Esophagus (tissue), 2 donors: Measurements from ENCODE around the gene TMEM131. TPM values are rescaled to one million over a fixed set of nuclear protein-coding genes. Genes with fewer than 3 reads are reported as not detected.

Source experiments
- H3K27ac ChIP-seq, 2 donors: one replicate each; pipeline ENCODE4 v1.5.1; 2013; ENCODE audit warnings: low read depth in 2 of 2, mild to moderate bottlenecking in 2 of 2, inconsistent platforms in 1 of 2, low read length in 1 of 2, moderate library complexity in 1 of 2
- H3K27me3 ChIP-seq, 2 donors: one replicate each; pipeline ENCODE4 v1.6.1; 2013; ENCODE audit warnings: low read length in 2 of 2, control low read depth in 1 of 2, mild to moderate bottlenecking in 1 of 2; ENCODE audit not compliant: insufficient read depth in 2 of 2, control insufficient read depth in 1 of 2
- H3K36me3 ChIP-seq, 2 donors: one replicate each; pipeline ENCODE4 v1.6.1; 2013; ENCODE audit warnings: low read length in 1 of 2; ENCODE audit not compliant: control insufficient read depth in 2 of 2, insufficient read depth in 2 of 2
- H3K4me1 ChIP-seq, 2 donors: one replicate each; pipeline ENCODE4 v1.6.1; 2013; ENCODE audit warnings: low read length in 1 of 2; ENCODE audit not compliant: control insufficient read depth in 2 of 2, insufficient read depth in 2 of 2
- H3K4me3 ChIP-seq, 2 donors: one replicate each; pipeline ENCODE4 v1.5.1; 2013; ENCODE audit warnings: low read length in 2 of 2, mild to moderate bottlenecking in 2 of 2, low read depth in 1 of 2, moderate library complexity in 1 of 2
- H3K9me3 ChIP-seq, 2 donors: one replicate each; pipeline ENCODE4 v1.6.1; 2013; ENCODE audit warnings: mild to moderate bottlenecking in 2 of 2, low read depth in 1 of 2, low read length in 1 of 2, moderate library complexity in 1 of 2; ENCODE audit not compliant: control insufficient read depth in 2 of 2, insufficient read depth in 1 of 2
- WGBS, 2 donors: extraction: QIAGEN DNeasy Blood & Tissue Kit; methylation state at CpG; one replicate each; pipeline ENCODE4 v1.1.7; 2013; 5-methylcytosine and 5-hydroxymethylcytosine counted together
- polyA plus RNA-seq, 2 donors: library from polyadenylated mRNA; stranded (reverse); fragments of 200-250 nt; gene quantifications; one replicate each; pipeline ENCODE4 v1.2.3, GENCODE V29; 2013
- donor health status: healthy with polysubstance abuse.
- donor health status: Bipolar disorder and iron deficiency.

Gene TMEM131
- polyA plus RNA-seq, 2 donors: 9.3 to 9.9 TPM

DNA sequence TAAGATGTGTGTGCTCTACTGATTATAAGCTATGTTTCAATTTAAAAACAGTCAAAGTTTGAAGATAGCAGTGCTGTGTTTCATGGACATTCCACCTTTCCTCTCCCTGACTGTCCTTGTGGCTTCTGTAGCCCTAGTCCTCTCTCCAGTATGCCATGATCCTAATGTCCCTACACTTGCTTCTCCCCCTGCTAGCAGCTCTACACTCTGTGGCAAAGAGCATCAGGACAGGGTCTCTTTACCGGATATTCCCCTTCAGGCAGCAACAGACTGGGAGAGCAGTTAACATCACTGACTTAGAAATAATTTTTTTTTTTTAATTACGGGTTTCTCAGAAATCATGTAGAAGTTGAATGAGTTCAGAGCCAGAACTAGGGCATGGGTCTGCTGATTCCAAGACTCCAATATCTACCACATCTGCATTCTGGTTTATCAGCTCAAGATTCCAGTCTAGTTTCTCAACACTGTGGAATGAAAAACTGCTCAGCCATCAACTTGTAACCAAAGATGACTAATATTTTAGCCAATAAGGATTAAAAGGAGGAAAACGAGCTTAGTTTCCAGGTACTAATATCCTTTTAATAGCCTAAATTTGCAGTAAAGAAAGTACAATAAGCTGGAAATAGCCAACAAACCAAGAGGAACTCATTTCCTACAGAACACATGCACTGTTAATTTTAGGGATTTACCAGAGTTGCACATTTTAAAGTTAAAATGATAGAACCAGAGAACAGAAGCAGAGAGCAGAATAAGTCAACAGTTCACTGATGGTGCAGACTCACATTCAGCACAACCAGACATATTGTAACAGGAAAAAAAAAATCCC lies 45.2 kb downstream of the TMEM131 start:
- Histone ChIP-seq H3K36me3 (no peaks in the 10 kb centered on the region), H3K4me3 (no peak overlapping the region), H3K27me3 (no peaks in the 10 kb centered on the region), H3K9me3 (no peaks in the 10 kb centered on the region), H3K4me1 (peaks cover 0 to 2% of the 10 kb centered on the region in 2 donors), H3K27ac (no peak overlapping the region)
- 62 to 72% methylated on average over 3 of the region's 3 CpGs for WGBS, 2 donors

DNA sequence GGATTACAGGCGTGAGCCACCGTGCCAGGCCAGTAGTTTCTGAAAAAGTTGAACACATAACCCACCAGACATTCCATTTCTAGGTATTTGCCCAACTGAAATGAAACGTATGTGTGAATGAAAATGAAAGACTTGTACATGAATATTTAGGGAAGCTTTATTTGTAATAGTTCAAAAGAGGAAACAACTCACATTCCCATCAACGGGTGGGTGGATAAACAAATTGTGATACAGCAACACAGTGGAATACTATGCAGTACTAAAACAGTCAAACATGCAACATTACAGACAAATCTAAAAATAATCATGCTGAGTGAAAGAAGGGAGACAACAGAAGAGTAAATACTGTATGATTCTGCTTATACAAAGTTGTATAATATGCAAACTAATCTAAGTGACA lies 46.8 kb downstream of the TMEM131 start:
- Histone ChIP-seq H3K4me3 (no peak overlapping the region), H3K36me3 (no peaks in the 10 kb centered on the region), H3K27me3 (no peaks in the 10 kb centered on the region), H3K9me3 (no peaks in the 10 kb centered on the region), H3K27ac (no peak overlapping the region), H3K4me1 (peaks cover 0 to 2% of the 10 kb centered on the region in 2 donors)
- WGBS, 2 donors: 77 to 91% methylated on average over 4 of the region's 4 CpGs

DNA sequence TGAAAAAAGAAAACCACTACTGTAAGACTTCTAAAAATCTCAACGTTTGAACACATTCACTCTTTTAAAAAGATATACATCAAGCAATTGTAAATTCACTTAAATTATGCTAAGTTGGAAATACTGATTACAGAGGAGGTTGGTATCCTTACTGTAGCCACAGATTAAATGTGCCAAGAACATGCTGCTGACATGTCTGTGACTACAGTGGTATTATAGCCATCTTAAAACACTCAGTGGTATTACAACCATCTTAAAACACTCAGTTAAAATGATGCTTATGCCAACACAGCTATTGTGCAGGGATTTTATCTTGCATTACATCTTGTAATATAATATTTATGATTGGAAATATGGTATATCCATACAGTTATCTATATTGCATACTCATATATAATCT lies 50.0 kb downstream of the TMEM131 start:
- WGBS, 2 donors: 26 to 34% methylated on average over 1 of the region's 1 CpG
- Histone ChIP-seq H3K27ac (no peak overlapping the region), H3K4me1 (peaks cover 0 to 2% of the 10 kb centered on the region in 2 donors), H3K4me3 (no peak overlapping the region), H3K27me3 (no peaks in the 10 kb centered on the region), H3K36me3 (no peaks in the 10 kb centered on the region), H3K9me3 (no peaks in the 10 kb centered on the region)

DNA sequence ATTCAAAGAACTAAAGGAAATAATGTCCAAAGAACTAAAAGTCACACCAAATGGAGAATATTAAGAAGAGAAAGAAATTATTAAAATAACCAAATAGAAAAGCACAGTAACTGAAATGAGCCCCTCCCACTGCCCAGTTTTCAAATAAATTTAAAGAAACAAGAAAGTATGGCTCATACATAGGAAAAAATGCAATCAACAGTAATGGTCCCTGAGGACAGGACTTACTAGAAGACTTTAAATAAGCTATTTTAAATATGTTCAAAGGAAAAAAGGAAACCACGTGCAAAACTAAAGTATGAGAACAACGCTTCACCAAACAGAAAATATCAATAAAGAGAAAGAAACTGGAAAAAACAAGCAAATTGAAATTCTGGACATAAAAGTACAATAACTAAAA lies 58.9 kb downstream of the TMEM131 start:
- WGBS, 2 donors: 76 to 77% methylated on average over 2 of the region's 2 CpGs
- Histone ChIP-seq H3K4me1 (no peaks in the 10 kb centered on the region), H3K27me3 (no peaks in the 10 kb centered on the region), H3K4me3 (no peak overlapping the region), H3K9me3 (no peaks in the 10 kb centered on the region), H3K36me3 (no peaks in the 10 kb centered on the region), H3K27ac (no peak overlapping the region)

DNA sequence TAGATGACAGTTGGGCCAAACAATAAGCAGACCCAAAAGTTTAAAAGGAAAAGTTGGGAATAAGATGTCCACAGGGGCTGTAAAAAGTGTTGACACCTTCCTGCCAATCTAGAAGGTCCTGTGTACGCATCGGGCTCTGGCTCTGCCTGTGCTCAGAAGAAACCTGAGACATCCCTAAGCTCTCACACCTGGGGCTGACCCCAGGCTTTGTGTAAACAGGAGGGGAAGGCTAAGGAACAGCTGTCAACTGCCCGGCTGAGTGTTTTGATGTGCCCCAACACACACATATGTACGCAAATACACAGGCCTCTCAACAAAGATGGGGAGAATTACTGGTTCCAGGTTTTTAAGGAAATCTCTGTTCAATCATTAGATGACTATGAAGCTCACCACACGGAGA lies 59.5 kb downstream of the TMEM131 start:
- 41 to 58% methylated on average over 5 of the region's 5 CpGs for WGBS, 2 donors

DNA sequence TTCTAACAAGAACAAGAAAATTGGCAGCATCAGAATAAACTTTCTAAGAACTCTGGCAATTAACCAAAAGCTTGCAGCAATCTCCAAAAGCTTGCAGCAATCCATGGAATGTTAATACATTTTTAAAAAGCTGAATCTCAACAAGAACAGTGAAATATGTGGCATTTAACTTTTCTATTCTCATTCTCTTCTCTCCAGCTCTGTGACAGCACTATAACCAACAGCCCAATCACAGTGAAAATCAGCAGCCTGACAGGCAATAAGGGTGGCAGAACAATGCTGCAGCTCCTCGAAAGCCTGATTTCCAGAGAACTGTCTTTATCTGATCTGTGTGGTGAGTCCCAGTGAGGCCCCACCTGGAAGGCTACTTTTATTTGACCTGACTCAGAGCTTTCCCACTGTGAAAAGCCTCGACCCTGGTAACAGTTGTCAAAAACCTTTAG lies 60.0 kb downstream of the TMEM131 start:
- WGBS, 2 donors: 12 to 15% methylated on average over 2 of the region's 2 CpGs
- Histone ChIP-seq H3K36me3 (no peaks in the 10 kb centered on the region), H3K27me3 (no peaks in the 10 kb centered on the region), H3K4me3 (no peak overlapping the region), H3K9me3 (no peaks in the 10 kb centered on the region), H3K27ac (no peak overlapping the region), H3K4me1 (no peaks in the 10 kb centered on the region)

More for the DNA sequence above, 59.5 kb downstream of the TMEM131 start:
- no peak overlapping the region for H3K4me3 ChIP-seq
- no peaks in the 10 kb centered on the region for H3K27me3 ChIP-seq
- no peaks in the 10 kb centered on the region for H3K36me3 ChIP-seq
- H3K9me3 ChIP-seq: no peaks in the 10 kb centered on the region
- no peaks in the 10 kb centered on the region for H3K4me1 ChIP-seq
- H3K27ac ChIP-seq: no peak overlapping the region

DNA sequence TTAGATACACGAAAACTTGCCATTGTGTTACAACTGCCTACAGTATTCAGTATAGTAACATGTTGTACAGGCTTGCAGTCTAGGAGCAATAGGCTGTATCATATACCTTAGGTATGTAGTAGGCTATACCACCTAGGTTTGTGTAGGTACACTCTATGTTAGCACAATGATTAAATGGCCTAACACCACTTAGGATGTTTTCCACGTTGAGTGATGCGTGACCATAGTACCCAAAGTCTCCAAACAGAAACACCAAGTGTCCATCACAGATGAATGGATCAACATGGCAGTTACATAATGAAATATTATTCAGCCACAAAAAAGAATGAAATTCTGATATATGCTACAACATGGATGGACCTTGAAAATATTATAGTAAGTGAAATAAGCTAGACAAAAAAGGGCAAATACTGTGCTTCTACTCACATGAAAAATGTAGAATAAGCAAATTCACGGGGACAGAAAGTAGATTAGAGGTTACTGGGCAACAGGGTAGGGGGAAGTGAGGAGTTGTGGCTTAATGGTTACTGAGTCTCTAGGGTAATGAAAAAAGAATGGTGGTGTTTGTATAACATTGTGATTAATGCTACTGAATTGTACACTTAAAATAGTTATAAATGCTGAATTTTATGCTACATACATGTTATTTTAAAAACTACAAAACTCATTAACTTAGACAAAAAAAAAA lies 62.6 kb downstream of the TMEM131 start:
- H3K4me3 ChIP-seq: no peak overlapping the region
- 82 to 88% methylated on average over 4 of the region's 4 CpGs for WGBS, 2 donors
- no peak overlapping the region for H3K27ac ChIP-seq
- no peaks in the 10 kb centered on the region for H3K36me3 ChIP-seq
- H3K4me1 ChIP-seq: no peaks in the 10 kb centered on the region
- H3K9me3 ChIP-seq: no peaks in the 10 kb centered on the region
- no peaks in the 10 kb centered on the region for H3K27me3 ChIP-seq

DNA sequence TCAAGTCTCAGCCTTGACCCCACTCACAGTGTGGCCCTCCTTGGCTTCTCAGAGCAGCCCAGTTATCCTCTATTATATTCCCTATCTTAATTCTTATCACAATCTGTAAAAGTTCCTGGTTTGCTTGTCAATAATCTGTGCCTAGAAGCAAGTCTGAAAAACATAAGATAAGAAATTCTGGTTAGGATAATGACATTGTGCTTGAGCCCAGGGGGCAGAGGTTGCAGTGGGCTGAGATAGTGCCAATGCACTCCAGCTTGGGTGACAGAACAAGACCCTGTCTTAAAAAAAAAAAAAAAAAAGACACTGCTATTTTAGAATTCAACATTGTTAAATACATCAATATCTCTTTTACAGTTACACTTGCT lies 63.9 kb downstream of the TMEM131 start:
- no peak overlapping the region for H3K27ac ChIP-seq
- no peaks in the 10 kb centered on the region for H3K9me3 ChIP-seq
- no peaks in the 10 kb centered on the region for H3K4me1 ChIP-seq
- no peak overlapping the region for H3K4me3 ChIP-seq
- no peaks in the 10 kb centered on the region for H3K27me3 ChIP-seq
- H3K36me3 ChIP-seq: no peaks in the 10 kb centered on the region

DNA sequence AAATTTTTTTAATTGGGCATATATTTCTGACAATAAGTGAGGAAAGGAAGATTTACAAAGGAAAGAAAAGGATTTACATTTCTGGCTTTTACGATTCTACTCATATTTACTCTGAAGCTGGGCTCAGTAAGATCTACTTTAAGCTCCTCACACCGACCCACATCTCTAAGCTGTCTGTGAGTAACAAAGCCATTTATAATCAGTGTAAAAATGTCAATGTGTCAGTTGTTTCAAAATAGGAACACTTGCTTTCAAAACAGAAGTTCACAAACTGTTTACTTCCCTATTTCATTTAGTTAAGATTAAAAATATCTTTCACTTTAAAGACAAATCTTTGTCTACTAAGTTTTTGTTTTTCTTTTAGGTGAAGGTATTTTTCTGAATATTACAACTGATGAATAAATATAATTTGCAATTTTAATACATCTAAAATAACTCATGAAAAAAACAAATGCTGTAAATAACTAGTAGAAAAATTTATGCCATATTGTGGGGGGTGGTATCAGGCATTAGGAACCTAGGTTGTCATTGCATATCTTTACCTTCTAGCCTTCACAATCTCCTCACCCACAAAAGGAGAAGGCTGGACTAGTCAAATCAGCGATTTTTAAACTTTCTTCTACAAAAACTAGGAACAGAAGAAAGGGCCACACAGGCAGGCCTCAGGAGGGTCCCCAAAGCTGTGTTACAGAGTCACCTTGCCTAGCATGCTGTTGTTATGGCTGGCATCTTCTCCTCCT lies 64.5 kb downstream of the TMEM131 start:
- 54 to 58% methylated on average over 3 of the region's 3 CpGs for WGBS, 2 donors
- no peak overlapping the region for H3K4me3 ChIP-seq
- no peaks in the 10 kb centered on the region for H3K36me3 ChIP-seq
- no peaks in the 10 kb centered on the region for H3K4me1 ChIP-seq
- no peaks in the 10 kb centered on the region for H3K9me3 ChIP-seq
- no peaks in the 10 kb centered on the region for H3K27me3 ChIP-seq
- H3K27ac ChIP-seq: no peak overlapping the region
